Body of pancreas (tissue), 4 donors: Measurements from ENCODE around the gene SOCS7. TPM values are rescaled to one million over a fixed set of nuclear protein-coding genes. Genes with fewer than 3 reads are reported as not detected.

Source experiments
- ATAC-seq: fragments of 150-250 bp; one replicate; pipeline ENCODE4 v1.9.1; 2016
- DNase-seq, 4 donors: peaks; one replicate each; pipeline ENCODE4 v3.0.0-alpha.2; 2019
- H3K27ac ChIP-seq, 4 donors: fragments of 200-600 bp; sonication (generic); 1 replicate in 3 of 4; 2 replicates in 1 of 4; pipeline versions ENCODE4 v1.5.1 to v1.6.1; 2016 to 2019; ENCODE audit warnings: mild to moderate bottlenecking in 1 of 4, mixed read lengths in 1 of 4, moderate library complexity in 1 of 4
- H3K27me3 ChIP-seq, 2 donors: fragments of 200-600 bp; sonication (generic); one replicate each; pipeline ENCODE4 v1.6.0; 2016; ENCODE audit warnings: mild to moderate bottlenecking in 1 of 2
- H3K36me3 ChIP-seq, 2 donors: fragments of 200-600 bp; sonication (generic); replicated peaks in 1 of 2; 2 replicates each; pipeline ENCODE4 v1.5.1; 2016; ENCODE audit warnings: low read depth in 2 of 2; ENCODE audit not compliant: insufficient read depth in 1 of 2
- H3K4me1 ChIP-seq: fragments of 200-600 bp; sonication (generic); one replicate; pipeline ENCODE4 v1.6.0; 2016
- H3K4me3 ChIP-seq, 2 donors: fragments of 200-600 bp; sonication (generic); 1 replicate in 1 of 2; 2 replicates in 1 of 2; pipeline ENCODE4 v1.5.1; 2016 to 2019
- H3K9me3 ChIP-seq, 3 donors: fragments of 200-600 bp; sonication (generic); 1 replicate in 2 of 3; 2 replicates in 1 of 3; pipeline ENCODE4 v1.5.1; 2016
- POLR2A ChIP-seq, 3 donors: fragments of 450-650 bp; IDR thresholded peaks; one replicate each; pipeline ENCODE4 v1.6.1; 2016; ENCODE audit warnings: antibody characterized with exemption in 3 of 3, mild to moderate bottlenecking in 2 of 3
- WGBS, 2 donors: methylation state at CpG; one replicate each; pipeline ENCODE4 v1.1.5; 2017; 5-methylcytosine and 5-hydroxymethylcytosine counted together
- intact Hi-C: fragments of 100-400 bp; cut with DNase I; formaldehyde crosslinking; loops from one replicate; pipeline ENCODE4 v1.15.1; 2023
- total RNA-seq, 2 donors: library from RNA; depleted of rRNA; stranded (reverse); fragments of >200 nt; gene quantifications; one replicate each; pipeline ENCODE4 v1.1.0, GENCODE V29; 2016
- TF ChIP-seq, protein P1 (sequence below), 7 experiments: fragments of 450-650 bp in 4 of 7; fragments of 200-600 bp in 3 of 7; sonication (generic) in 3 of 7; IDR thresholded peaks; one replicate each; pipeline ENCODE4 v1.5.1; 2016 to 2019; ENCODE audit warnings: antibody characterized with exemption in 7 of 7

The SOCS7 gene
- total RNA-seq, 2 donors from 2014 or later: 15.3 to 34.3 TPM

DNA sequence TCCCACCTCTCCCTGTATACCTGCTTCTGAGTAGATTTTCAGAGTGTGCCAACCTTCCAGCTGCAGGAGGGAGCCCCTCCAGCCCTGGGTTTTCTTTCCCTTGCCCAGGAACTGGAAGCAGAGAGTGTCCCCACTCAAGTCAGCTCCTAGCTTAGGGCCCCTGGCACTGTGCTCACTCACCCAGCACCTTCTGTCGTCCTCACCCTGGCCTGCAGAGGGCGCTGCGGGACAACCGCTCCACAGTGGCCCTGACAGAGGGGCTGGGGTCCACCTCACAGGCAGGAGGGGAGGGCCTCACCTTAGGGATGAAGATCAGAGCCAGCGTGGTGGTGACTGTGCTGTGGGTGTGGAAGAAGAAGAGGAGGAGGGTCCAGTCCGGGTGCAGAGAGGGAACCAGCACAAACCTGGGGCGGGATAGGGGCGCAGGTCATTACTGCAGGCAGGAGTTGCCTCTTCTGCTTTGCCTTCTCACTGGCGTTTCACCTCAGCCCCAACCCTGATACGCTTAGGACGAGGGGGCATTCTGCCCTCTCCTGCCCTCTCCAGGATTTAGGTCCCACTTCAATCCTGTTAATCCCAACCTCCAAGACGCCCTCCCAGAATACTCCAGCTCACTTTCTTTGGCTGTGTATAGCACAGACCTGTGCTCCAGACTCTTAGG, 17.9 kb upstream of the SOCS7 start:
- 42 to 46% methylated on average over 11 to 12 of the region's 12 CpGs for WGBS, 2 donors
- ATAC-seq (no peak), DNase-seq (peak in 1 of 4 donors; percentile 35)
- Histone ChIP-seq H3K27me3 (no peaks in the 10 kb centered on the region), H3K9me3 (no peaks in the 10 kb centered on the region), H3K4me3 (no peak overlapping the region), H3K27ac (no peak overlapping the region), H3K4me1 (no peaks in the 10 kb centered on the region), H3K36me3 (no peaks in the 10 kb centered on the region)
- intact Hi-C loops: loop anchor here (10.0 kb wide), 1 partner anchor 151 kb away; no protein-coding TSS in a partner anchor
- TF ChIP-seq, protein P1, sequence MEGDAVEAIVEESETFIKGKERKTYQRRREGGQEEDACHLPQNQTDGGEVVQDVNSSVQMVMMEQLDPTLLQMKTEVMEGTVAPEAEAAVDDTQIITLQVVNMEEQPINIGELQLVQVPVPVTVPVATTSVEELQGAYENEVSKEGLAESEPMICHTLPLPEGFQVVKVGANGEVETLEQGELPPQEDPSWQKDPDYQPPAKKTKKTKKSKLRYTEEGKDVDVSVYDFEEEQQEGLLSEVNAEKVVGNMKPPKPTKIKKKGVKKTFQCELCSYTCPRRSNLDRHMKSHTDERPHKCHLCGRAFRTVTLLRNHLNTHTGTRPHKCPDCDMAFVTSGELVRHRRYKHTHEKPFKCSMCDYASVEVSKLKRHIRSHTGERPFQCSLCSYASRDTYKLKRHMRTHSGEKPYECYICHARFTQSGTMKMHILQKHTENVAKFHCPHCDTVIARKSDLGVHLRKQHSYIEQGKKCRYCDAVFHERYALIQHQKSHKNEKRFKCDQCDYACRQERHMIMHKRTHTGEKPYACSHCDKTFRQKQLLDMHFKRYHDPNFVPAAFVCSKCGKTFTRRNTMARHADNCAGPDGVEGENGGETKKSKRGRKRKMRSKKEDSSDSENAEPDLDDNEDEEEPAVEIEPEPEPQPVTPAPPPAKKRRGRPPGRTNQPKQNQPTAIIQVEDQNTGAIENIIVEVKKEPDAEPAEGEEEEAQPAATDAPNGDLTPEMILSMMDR (IDR thresholded peaks at IDR 0.05): peak in 5 of 7 experiments; percentile 19 to 30 (median 26)
- no peak for TF ChIP-seq POLR2A (IDR thresholded peaks at IDR 0.05)

DNA sequence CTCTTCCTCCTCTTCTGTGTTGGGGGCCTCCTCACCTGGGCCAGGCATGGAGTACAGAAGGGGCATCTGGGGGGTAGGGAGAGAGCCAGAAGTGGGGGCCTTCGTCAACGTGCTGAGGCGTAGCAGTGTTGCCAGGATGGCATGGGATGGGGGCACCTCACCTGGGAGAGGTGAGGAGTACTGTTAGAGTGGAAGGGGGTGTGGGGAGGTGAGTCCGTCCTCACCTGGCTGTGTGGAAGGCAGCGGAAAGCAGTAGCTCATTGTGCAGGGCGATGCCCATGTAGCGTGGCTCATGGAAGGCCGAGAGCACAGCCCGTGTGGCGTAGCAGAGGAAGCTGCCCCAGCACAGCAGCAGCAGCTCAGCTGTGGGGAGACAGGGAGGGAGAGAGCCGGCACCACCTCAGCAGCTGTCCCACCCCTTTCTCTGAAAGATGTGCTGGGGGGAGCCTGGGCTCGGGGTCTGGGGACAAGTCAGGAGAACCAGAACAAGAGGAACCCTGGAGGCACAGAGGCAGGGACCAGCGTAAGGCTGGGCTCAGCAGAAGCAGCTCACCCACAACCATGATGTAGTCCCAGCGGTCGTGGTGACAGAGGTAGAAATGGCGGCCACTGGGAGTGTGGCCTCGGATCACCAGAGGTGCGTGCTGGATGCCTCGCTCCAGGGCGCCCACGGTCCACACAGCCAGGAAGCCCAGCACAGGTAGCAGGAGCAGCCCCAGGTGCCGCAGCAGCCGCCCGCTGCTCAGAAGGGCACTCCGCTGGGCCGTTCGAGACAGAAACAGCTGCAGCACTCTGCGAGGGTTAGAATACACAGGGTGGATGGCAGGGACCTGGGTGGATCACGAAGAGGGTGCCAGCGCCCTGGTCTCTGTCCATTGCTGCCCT, 16.9 kb upstream of the SOCS7 start:
- intact Hi-C loops: loop anchor here (10.0 kb wide), 1 partner anchor 150 kb away; no protein-coding TSS in a partner anchor
- 74 to 76% methylated on average over 15 to 23 of the region's 30 CpGs for WGBS, 2 donors
- ATAC-seq: no peak
- DNase-seq: no peak
- H3K9me3 ChIP-seq: no peaks in the 10 kb centered on the region
- TF ChIP-seq, protein P1 (IDR thresholded peaks at IDR 0.05): no peak
- no peak for TF ChIP-seq POLR2A (IDR thresholded peaks at IDR 0.05)
- H3K4me1 ChIP-seq: no peaks in the 10 kb centered on the region
- H3K4me3 ChIP-seq: no peak overlapping the region
- no peaks in the 10 kb centered on the region for H3K27me3 ChIP-seq
- H3K27ac ChIP-seq: no peak overlapping the region
- no peaks in the 10 kb centered on the region for H3K36me3 ChIP-seq

DNA sequence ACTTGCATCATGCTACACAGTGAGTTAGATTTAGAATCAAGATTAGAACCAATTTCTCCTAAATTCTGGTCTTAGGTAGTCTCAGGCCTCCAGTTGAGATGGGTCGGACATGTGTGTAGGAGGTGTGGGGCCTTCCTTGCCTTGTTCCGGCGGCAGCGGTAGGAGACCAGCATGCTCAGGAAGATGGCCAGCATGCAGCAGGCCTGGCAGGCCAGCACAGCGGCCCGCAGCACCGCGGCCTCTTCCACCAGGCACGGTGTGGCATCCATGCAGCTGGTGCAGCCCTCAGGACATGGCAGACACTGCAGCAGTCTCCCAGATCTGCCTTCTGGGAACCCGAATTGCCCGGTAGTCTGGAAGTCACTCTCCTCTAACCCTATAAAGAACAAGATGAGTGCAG, 14.8 kb upstream of the SOCS7 start:
- Histone ChIP-seq H3K27ac (no peak overlapping the region), H3K27me3 (no peaks in the 10 kb centered on the region), H3K4me1 (no peaks in the 10 kb centered on the region), H3K36me3 (no peaks in the 10 kb centered on the region), H3K9me3 (no peaks in the 10 kb centered on the region), H3K4me3 (no peak overlapping the region)
- WGBS, 2 donors: 84 to 85% methylated on average over 6 to 11 of the region's 11 CpGs
- intact Hi-C loops: loop anchor here (10.0 kb wide), 1 partner anchor 148 kb away; no protein-coding TSS in a partner anchor
- TF ChIP-seq, protein P1 (IDR thresholded peaks at IDR 0.05): no peak
- TF ChIP-seq POLR2A (IDR thresholded peaks at IDR 0.05): no peak
- ATAC-seq (no peak), DNase-seq (no peak)

DNA sequence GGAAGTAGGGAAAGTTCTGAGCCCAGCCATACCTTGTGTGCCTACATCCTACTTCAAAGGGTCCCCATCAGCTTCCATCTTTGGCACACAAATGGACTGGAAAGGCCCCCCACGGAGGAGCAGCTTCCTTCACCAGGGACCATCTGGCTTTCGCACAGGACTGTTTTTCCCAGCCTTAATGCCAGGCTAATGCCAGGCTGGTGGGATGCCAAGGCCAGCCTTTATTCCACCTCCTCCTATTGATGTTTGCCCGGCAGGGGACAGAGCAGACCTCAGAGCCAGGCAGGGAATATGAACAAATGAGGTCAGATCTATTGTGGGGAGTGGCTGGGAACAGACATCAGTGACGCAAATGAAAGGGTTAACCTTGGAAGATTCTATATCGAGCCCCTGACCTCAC, 13.6 kb upstream of the SOCS7 start:
- DNase-seq (no peak), ATAC-seq (no peak)
- WGBS, 2 donors: 42 to 44% methylated on average over 5 of the region's 5 CpGs
- H3K27me3 ChIP-seq: no peaks in the 10 kb centered on the region
- intact Hi-C loops: loop anchor here (10.0 kb wide), 1 partner anchor 147 kb away; no protein-coding TSS in a partner anchor
- H3K27ac ChIP-seq: no peak overlapping the region
- no peak overlapping the region for H3K4me3 ChIP-seq
- H3K9me3 ChIP-seq: no peaks in the 10 kb centered on the region
- no peaks in the 10 kb centered on the region for H3K36me3 ChIP-seq
- TF ChIP-seq POLR2A (IDR thresholded peaks at IDR 0.05): no peak
- H3K4me1 ChIP-seq: no peaks in the 10 kb centered on the region

DNA sequence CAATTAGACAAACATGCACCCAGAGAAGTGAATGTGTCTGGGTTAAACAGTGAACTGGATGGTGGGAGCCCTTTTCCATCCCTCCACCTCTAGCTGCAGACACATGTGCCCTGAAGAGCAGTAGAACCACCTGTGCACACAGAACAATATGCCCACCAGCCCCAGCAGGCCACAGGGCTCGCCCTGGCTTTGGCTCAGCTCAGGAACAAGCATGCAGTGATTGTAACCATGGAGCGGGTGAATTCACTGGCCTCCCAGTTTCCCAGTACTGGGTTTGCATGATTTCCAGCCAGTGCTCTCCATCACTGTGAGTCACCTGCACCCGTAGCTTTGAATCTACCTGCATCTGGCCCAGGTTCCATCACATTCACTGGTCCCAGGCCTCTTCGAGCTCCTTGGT, 13.1 kb upstream of the SOCS7 start:
- no peak for DNase-seq
- Histone ChIP-seq H3K36me3 (no peaks in the 10 kb centered on the region), H3K4me1 (no peaks in the 10 kb centered on the region), H3K9me3 (no peaks in the 10 kb centered on the region), H3K27ac (no peak overlapping the region), H3K27me3 (no peaks in the 10 kb centered on the region), H3K4me3 (no peak overlapping the region)
- WGBS, 2 donors: 88 to 92% methylated on average over 4 of the region's 4 CpGs
- no peak for TF ChIP-seq POLR2A (IDR thresholded peaks at IDR 0.05)
- TF ChIP-seq, protein P1 (IDR thresholded peaks at IDR 0.05): no peak
- intact Hi-C loops: loop anchor here (10.0 kb wide), 1 partner anchor 146 kb away; no protein-coding TSS in a partner anchor
- no peak for ATAC-seq
